OCI-LY7 (cell line): ENCODE data around the gene FBLN1. TPM values are rescaled to one million over a fixed set of nuclear protein-coding genes. Genes with fewer than 3 reads are reported as not detected.

Experiments used
- BruUV-seq: library from RNA; stranded (reverse); fragments of 400-500 nt; replicated peaks from 2 replicates; lab custom pipeline; 2021; lab: Mats Ljungman, UMichigan
- CTCF ChIA-PET: fragments of 300-600 bp; sonication (Branson Sonifier 250); formaldehyde crosslinking; loops from one replicate; lab custom pipeline; 2022; ENCODE audit warnings: antibody characterized with exemption; ENCODE audit not compliant: unreplicated experiment; lab: Charles Lee
- POLR2A ChIA-PET: fragments of 300-600 bp; sonication (Branson Sonifier 250); formaldehyde crosslinking; loops from one replicate; lab custom pipeline; 2022; ENCODE audit warnings: antibody characterized with exemption; lab: Charles Lee
- DNase-seq: peaks from one replicate; pipeline ENCODE4 v3.0.0-alpha.2; 2015; ENCODE audit warnings: low spot score
- H2AFZ ChIP-seq: fragments of 200-600 bp; sonication (generic), shearing (Covaris generic); 2 replicates; pipeline ENCODE4 v1.6.1; 2014; ENCODE audit warnings: mild to moderate bottlenecking, antibody characterized with exemption, low read length, moderate library complexity
- H3K27ac ChIP-seq: fragments of 200-600 bp; sonication (generic); 2 replicates; pipeline ENCODE4 v1.5.1; 2014; ENCODE audit warnings: mixed run types, low read depth, mild to moderate bottlenecking, moderate library complexity, low read length, inconsistent platforms; ENCODE audit not compliant: poor library complexity, severe bottlenecking
- H3K36me3 ChIP-seq: fragments of 200-600 bp; sonication (generic); 2 replicates; pipeline ENCODE4 v1.6.1; 2014; ENCODE audit warnings: mild to moderate bottlenecking, antibody characterized with exemption, low read length, moderate library complexity, mixed read lengths; ENCODE audit not compliant: insufficient read depth
- H3K4me1 ChIP-seq: fragments of 200-600 bp; sonication (generic); 2 replicates; pipeline ENCODE4 v1.5.1; 2014; ENCODE audit warnings: mild to moderate bottlenecking, low read length; ENCODE audit not compliant: insufficient read depth, poor library complexity, severe bottlenecking
- H3K4me2 ChIP-seq: fragments of 200-600 bp; sonication (generic); 2 replicates; pipeline ENCODE4 v1.6.1; 2014; ENCODE audit warnings: mild to moderate bottlenecking, low read length
- H3K4me3 ChIP-seq: fragments of 200-600 bp; sonication (generic); 2 replicates; pipeline ENCODE4 v1.5.1; 2014; ENCODE audit warnings: mild to moderate bottlenecking, low read depth, low read length; ENCODE audit not compliant: poor library complexity, severe bottlenecking
- H3K79me2 ChIP-seq: fragments of 200-600 bp; sonication (generic); 2 replicates; pipeline ENCODE4 v1.6.1; 2016; ENCODE audit warnings: low read depth, mild to moderate bottlenecking, low read length, moderate library complexity, mixed read lengths; ENCODE audit not compliant: insufficient read depth
- H3K9me2 ChIP-seq: fragments of 200-600 bp; sonication (generic); 2 replicates; pipeline ENCODE4 v1.6.1; 2016; ENCODE audit warnings: mild to moderate bottlenecking, low read length, mixed read lengths; ENCODE audit not compliant: insufficient read depth
- H3K9me3 ChIP-seq: fragments of 200-600 bp; sonication (generic); 2 replicates; pipeline ENCODE4 v1.6.1; 2014; ENCODE audit warnings: mild to moderate bottlenecking, mixed run types, low read length, mixed read lengths
- H4K20me1 ChIP-seq: fragments of 200-600 bp; sonication (generic); 2 replicates; pipeline ENCODE4 v1.6.1; 2014; ENCODE audit warnings: mild to moderate bottlenecking, antibody characterized with exemption, low read length, moderate library complexity, mixed read lengths; ENCODE audit not compliant: insufficient read depth
- EZH2phosphoT487 ChIP-seq: fragments of 200-600 bp; sonication (generic); IDR thresholded peaks from 2 replicates; pipeline ENCODE4 v1.6.1; 2018; ENCODE audit warnings: low read depth, borderline replicate concordance, mild to moderate bottlenecking, mixed run types, antibody characterized with exemption, low read length, moderate library complexity, mixed read lengths
- intact Hi-C: fragments of 100-400 bp; cut with micrococcal nuclease; formaldehyde crosslinking; loops from one replicate; pipeline ENCODE4 v1.10.0; 2022; ENCODE audit not compliant: unreplicated experiment
- total RNA-seq, 2 experiments: library from RNA; depleted of rRNA in 1 of 2; stranded (reverse); fragments of >200 nt in 1 of 2; shearing (Covaris generic) in 1 of 2; gene quantifications; 2 replicates each; pipeline ENCODE4 v1.2.3, GENCODE V29; 2014 to 2022
- TF ChIP-seq, protein P1 (sequence below): fragments of 200-600 bp; sonication (generic); conservative IDR thresholded peaks from 2 replicates; pipeline ENCODE4 v1.5.1; 2014; ENCODE audit warnings: mild to moderate bottlenecking, antibody characterized with exemption, low read length, moderate library complexity, mixed read lengths

FBLN1 gene
- total RNA-seq, 2 experiments from 2014 or later: not detected

DNA sequence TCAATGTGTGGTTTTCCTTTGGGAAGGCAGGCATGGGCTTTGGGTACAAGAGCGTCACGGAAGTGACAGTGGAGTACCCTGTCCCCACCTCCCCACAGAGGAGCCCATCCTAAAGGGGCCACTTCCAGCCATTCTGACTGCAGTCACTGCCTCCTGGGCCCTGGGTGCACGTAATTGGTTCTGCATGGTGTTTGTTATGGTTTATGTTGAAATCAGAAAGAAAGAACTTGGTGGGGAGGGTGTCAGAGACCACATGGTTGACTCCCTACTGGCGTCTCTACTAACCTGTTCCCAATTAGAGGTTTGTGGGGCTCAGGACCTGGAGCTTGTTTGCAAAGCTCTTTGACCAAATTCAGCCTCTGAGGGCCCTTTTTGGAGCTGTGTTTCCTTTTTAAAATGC lies 48.4 kb upstream of the FBLN1 start:
- CTCF ChIA-PET: interaction anchor here (0.6 kb wide), 1 partner anchor 320 kb away, joined by 3 read pairs; no protein-coding TSS in a partner anchor
- no peak for DNase-seq
- POLR2A ChIA-PET: no interaction called here
- intact Hi-C loops: no loop called here
- Histone ChIP-seq H3K27ac (no peak overlapping the region), H4K20me1 (no peaks in the 10 kb centered on the region), H3K36me3 (no peaks in the 10 kb centered on the region), H3K4me1 (no peaks in the 10 kb centered on the region), H3K9me3 (no peaks in the 10 kb centered on the region), H3K79me2 (no peaks in the 10 kb centered on the region), H3K4me2 (no peak overlapping the region), H2AFZ (no peak overlapping the region), H3K9me2 (no peaks in the 10 kb centered on the region), H3K4me3 (no peak overlapping the region)
- BruUV-seq: no TSS peak
- TF ChIP-seq, protein P1, sequence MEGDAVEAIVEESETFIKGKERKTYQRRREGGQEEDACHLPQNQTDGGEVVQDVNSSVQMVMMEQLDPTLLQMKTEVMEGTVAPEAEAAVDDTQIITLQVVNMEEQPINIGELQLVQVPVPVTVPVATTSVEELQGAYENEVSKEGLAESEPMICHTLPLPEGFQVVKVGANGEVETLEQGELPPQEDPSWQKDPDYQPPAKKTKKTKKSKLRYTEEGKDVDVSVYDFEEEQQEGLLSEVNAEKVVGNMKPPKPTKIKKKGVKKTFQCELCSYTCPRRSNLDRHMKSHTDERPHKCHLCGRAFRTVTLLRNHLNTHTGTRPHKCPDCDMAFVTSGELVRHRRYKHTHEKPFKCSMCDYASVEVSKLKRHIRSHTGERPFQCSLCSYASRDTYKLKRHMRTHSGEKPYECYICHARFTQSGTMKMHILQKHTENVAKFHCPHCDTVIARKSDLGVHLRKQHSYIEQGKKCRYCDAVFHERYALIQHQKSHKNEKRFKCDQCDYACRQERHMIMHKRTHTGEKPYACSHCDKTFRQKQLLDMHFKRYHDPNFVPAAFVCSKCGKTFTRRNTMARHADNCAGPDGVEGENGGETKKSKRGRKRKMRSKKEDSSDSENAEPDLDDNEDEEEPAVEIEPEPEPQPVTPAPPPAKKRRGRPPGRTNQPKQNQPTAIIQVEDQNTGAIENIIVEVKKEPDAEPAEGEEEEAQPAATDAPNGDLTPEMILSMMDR: no peak
- TF ChIP-seq EZH2phosphoT487: no peak

DNA sequence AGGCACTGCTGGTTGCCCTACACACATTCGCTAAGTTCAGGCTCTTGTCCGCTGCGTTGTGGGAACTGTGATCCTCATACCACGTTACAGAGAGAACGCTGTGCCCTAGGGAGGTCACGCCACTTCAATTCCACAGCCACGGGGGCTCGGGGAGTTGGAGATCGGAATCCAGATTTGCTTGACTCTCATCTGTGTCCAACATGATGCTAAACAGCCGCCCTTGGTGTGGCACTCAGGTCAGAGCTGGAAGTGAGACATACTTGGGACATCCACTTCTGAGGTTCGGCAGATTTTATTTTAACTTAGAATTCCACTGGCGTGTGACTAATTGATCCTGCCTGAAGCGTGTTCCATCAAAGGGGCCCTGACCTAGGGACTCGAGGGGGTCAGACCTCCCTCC lies 47.5 kb upstream of the FBLN1 start:
- no peaks in the 10 kb centered on the region for H3K79me2 ChIP-seq
- no peak overlapping the region for H3K4me3 ChIP-seq
- no peak for TF ChIP-seq EZH2phosphoT487
- TF ChIP-seq, protein P1: no peak
- H2AFZ ChIP-seq: no peak overlapping the region
- POLR2A ChIA-PET: no interaction called here
- CTCF ChIA-PET: no interaction called here
- BruUV-seq: no TSS peak
- no peaks in the 10 kb centered on the region for H3K9me2 ChIP-seq
- DNase-seq: no peak
- H3K9me3 ChIP-seq: no peaks in the 10 kb centered on the region
- H3K27ac ChIP-seq: no peak overlapping the region
- no peaks in the 10 kb centered on the region for H3K4me1 ChIP-seq
- intact Hi-C loops: no loop called here
- no peaks in the 10 kb centered on the region for H4K20me1 ChIP-seq
- H3K4me2 ChIP-seq: no peak overlapping the region
- no peaks in the 10 kb centered on the region for H3K36me3 ChIP-seq

DNA sequence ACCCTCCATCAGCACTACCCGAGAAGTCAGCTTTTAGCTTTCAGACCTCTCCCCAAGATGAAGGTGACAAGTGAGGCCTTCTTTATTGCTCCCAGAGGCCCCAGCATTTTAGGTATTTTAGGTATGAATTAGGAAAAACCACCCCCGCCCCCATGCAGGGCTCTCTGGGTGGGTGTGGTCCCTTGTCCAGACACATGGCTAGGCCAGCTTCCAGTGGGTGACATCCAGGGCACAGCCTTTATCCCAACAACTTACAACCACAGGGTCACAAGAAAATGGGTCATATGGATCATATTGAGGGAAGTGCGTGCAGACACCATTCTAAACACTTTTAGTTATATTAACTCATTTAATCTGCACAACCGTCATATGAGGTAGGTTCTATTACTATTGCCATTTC lies 47.1 kb upstream of the FBLN1 start:
- H4K20me1 ChIP-seq: no peaks in the 10 kb centered on the region
- no peak overlapping the region for H3K4me3 ChIP-seq
- no peak overlapping the region for H3K27ac ChIP-seq
- H3K36me3 ChIP-seq: no peaks in the 10 kb centered on the region
- no peak overlapping the region for H3K4me2 ChIP-seq
- H3K9me2 ChIP-seq: no peaks in the 10 kb centered on the region
- no peaks in the 10 kb centered on the region for H3K4me1 ChIP-seq
- H3K9me3 ChIP-seq: no peaks in the 10 kb centered on the region
- ChIA-PET POLR2A (no interaction called here), CTCF (no interaction called here)
- H2AFZ ChIP-seq: no peak overlapping the region
- H3K79me2 ChIP-seq: no peaks in the 10 kb centered on the region
- no TSS peak for BruUV-seq
- TF ChIP-seq, protein P1: no peak
- no peak for TF ChIP-seq EZH2phosphoT487
- intact Hi-C loops: no loop called here
- DNase-seq: no peak
